ENCODE results near the gene C4orf50. TPM values are rescaled to one million over a fixed set of nuclear protein-coding genes. Genes with fewer than 3 reads are reported as not detected.

The C4orf50 gene
- total and polyA plus RNA-seq, 4 donors = under 0.01 to 0.17 TPM; not detected in 2

DNA sequence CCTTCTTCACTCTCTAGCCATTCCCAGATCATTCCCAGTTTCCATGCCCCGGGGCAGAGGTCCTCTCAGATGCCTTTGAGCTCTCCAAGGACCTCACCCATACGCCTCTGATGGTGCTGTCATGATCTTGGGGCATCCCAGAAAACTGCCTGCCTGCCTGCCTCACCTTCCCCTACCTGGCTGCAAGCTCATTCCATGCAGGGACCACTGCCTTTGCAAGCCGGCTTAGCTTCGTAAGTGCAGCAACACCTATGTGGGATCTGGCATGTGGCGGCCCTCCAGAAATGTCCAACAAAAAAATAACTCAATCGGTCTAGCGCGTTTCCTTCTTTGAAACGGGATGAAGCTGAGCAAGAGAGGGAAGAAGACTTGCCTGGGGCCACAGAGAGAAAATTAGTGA, 53.0 kb downstream of the C4orf50 start:
- no peak for DNase-seq (ENCODE audit: low spot score)
- WGBS = 86% methylated on average over 9 of the region's 9 CpGs
- no peaks in the 10 kb centered on the region for H3K9me3 ChIP-seq (ENCODE audit: control insufficient read depth in 4 of 4, low read length in 3 of 4)
- no peaks in the 10 kb centered on the region for H3K36me3 ChIP-seq (ENCODE audit: control insufficient read depth in 4 of 4, insufficient read depth in 3 of 4, low read depth in 1 of 4, low read length in 3 of 4)
- TF ChIP-seq TAF1 (conservative IDR thresholded peaks at IDR 0.05) = no peak
- no peak for TF ChIP-seq ZBTB33 (IDR thresholded peaks at IDR 0.05)
- TF ChIP-seq CTCF (IDR thresholded peaks at IDR 0.05; ENCODE audit: low read depth, low read length, missing input control) = no peak
- no peak for TF ChIP-seq ATF3 (IDR thresholded peaks at IDR 0.05)
- no peak overlapping the region for H3K27ac ChIP-seq (ENCODE audit: low read depth in 1 of 2, low read length in 2 of 2)
- H3K4me1 ChIP-seq (ENCODE audit: control insufficient read depth in 4 of 4, insufficient read depth in 4 of 4, low read length in 3 of 4) = no peaks in the 10 kb centered on the region
- no peak overlapping the region for H3K9ac ChIP-seq (ENCODE audit: low read depth in 1 of 2, low read length in 2 of 2)
- no peak overlapping the region for H3K4me3 ChIP-seq (ENCODE audit: low read depth in 1 of 3, low read length in 3 of 3)
- H3K27me3 ChIP-seq (ENCODE audit: control insufficient read depth in 4 of 4, insufficient read depth in 4 of 4, low read length in 3 of 4) = peaks cover 0 to 4% (median 0%) of the 10 kb centered on the region in 4 donors

- Histone ChIP-seq H3K9me3 (ENCODE audit: control insufficient read depth in 4 of 4, low read length in 3 of 4) (no peaks in the 10 kb centered on the region), H3K4me1 (ENCODE audit: control insufficient read depth in 4 of 4, insufficient read depth in 4 of 4, low read length in 3 of 4) (no peaks in the 10 kb centered on the region), H3K27ac (ENCODE audit: low read depth in 1 of 2, low read length in 2 of 2) (no peak overlapping the region), H3K27me3 (ENCODE audit: control insufficient read depth in 4 of 4, insufficient read depth in 4 of 4, low read length in 3 of 4) (peaks cover 0 to 4% (median 0%) of the 10 kb centered on the region in 4 donors), H3K36me3 (ENCODE audit: control insufficient read depth in 4 of 4, insufficient read depth in 3 of 4, low read depth in 1 of 4, low read length in 3 of 4) (no peaks in the 10 kb centered on the region), H3K9ac (ENCODE audit: low read depth in 1 of 2, low read length in 2 of 2) (no peak overlapping the region), H3K4me3 (ENCODE audit: low read depth in 1 of 3, low read length in 3 of 3) (no peak overlapping the region)
- TF ChIP-seq RXRA (IDR thresholded peaks at IDR 0.05) (no peak), CTCF (IDR thresholded peaks at IDR 0.05; ENCODE audit: low read depth, low read length, missing input control) (no peak), SP1 (IDR thresholded peaks at IDR 0.05) (no peak), ATF3 (IDR thresholded peaks at IDR 0.05) (no peak), HNF4A (conservative IDR thresholded peaks at IDR 0.05) (no peak), TAF1 (conservative IDR thresholded peaks at IDR 0.05) (no peak), EGR1 (IDR thresholded peaks at IDR 0.05; ENCODE audit: low read depth in 2 of 2) (no peak), NR2F2 (IDR thresholded peaks at IDR 0.05) (no peak), FOXA1 (IDR thresholded peaks at IDR 0.05) (no peak), HNF4G (IDR thresholded peaks at IDR 0.05) (no peak), JUND (IDR thresholded peaks at IDR 0.05) (no peak), RAD21 (IDR thresholded peaks at IDR 0.05) (no peak)
- TF ChIP-seq, protein P1, sequence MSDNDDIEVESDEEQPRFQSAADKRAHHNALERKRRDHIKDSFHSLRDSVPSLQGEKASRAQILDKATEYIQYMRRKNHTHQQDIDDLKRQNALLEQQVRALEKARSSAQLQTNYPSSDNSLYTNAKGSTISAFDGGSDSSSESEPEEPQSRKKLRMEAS (IDR thresholded peaks at IDR 0.05) = no peak
- DNase-seq (ENCODE audit: low spot score) = no peak
- 36% methylated on average over 5 of the region's 5 CpGs for WGBS
These were observed 54.2 kb downstream of the C4orf50 start for GRCh38 chr4:5964030-5964429.
